CD14-positive monocyte (primary cell): ENCODE measurements around the gene BRAT1. TPM values are rescaled to one million over a fixed set of nuclear protein-coding genes. Genes with fewer than 3 reads are reported as not detected.
A peak's percentile ranks its signal among the peaks of the same experiment; 100 is the strongest.

Experiments
- DNase-seq, 3 donors: peaks; one replicate each; pipeline ENCODE4 v3.0.0-alpha.2; 2011 to 2022
- H2AFZ ChIP-seq: 2 replicates; pipeline ENCODE4 v1.6.0; 2012; ENCODE audit warnings: mild to moderate bottlenecking, low read depth, low read length, inconsistent platforms; ENCODE audit not compliant: insufficient read depth, poor library complexity, severe bottlenecking
- H3K27ac ChIP-seq, 2 donors: 1 replicate in 1 of 2; 2 replicates in 1 of 2; pipeline ENCODE4 v1.5.1; 2012 to 2013; ENCODE audit warnings: low read length in 2 of 2, control low read depth in 1 of 2, inconsistent platforms in 1 of 2, low read depth in 1 of 2, mild to moderate bottlenecking in 1 of 2
- H3K27me3 ChIP-seq, 2 donors: one replicate each; pipeline versions ENCODE4 v1.6.0 to v1.6.1; 2011 to 2013; ENCODE audit warnings: low read length in 2 of 2; ENCODE audit not compliant: control insufficient read depth in 2 of 2, insufficient read depth in 2 of 2
- H3K36me3 ChIP-seq, 2 donors: replicated peaks in 1 of 2; 1 replicate in 1 of 2; 2 replicates in 1 of 2; pipeline versions ENCODE4 v1.5.1 to v1.6.1; 2012 to 2013; ENCODE audit warnings: low read length in 2 of 2, control low read depth in 1 of 2, inconsistent platforms in 1 of 2, mild to moderate bottlenecking in 1 of 2; ENCODE audit not compliant: insufficient read depth in 2 of 2, control insufficient read depth in 1 of 2
- H3K4me1 ChIP-seq, 2 donors: 1 replicate in 1 of 2; 2 replicates in 1 of 2; pipeline versions ENCODE4 v1.5.1 to v1.6.1; 2012 to 2013; ENCODE audit warnings: low read length in 2 of 2, control low read depth in 1 of 2, inconsistent platforms in 1 of 2, mild to moderate bottlenecking in 1 of 2, moderate library complexity in 1 of 2; ENCODE audit not compliant: insufficient read depth in 2 of 2, control insufficient read depth in 1 of 2
- H3K4me2 ChIP-seq: replicated peaks from 2 replicates; pipeline ENCODE3; 2012; ENCODE audit warnings: low read length, moderate library complexity, mild to moderate bottlenecking; ENCODE audit not compliant: poor library complexity, severe bottlenecking; ENCODE audit errors: extremely low read depth
- H3K4me3 ChIP-seq, 3 experiments: fragments of 200-600 bp in 1 of 3; sonication (generic) in 1 of 3; replicated peaks in 1 of 3; 1 replicate in 2 of 3; 2 replicates in 1 of 3; pipeline ENCODE4 v1.5.1; 2011 to 2013; ENCODE audit warnings: low read length in 3 of 3, mild to moderate bottlenecking in 3 of 3, control low read depth in 2 of 3, low read depth in 2 of 3, inconsistent platforms in 1 of 3, moderate library complexity in 1 of 3
- H3K79me2 ChIP-seq: 2 replicates; pipeline ENCODE4 v1.6.0; 2012; ENCODE audit warnings: mild to moderate bottlenecking, control low read depth, inconsistent platforms, low read length, moderate library complexity; ENCODE audit not compliant: insufficient read depth
- H3K9ac ChIP-seq: 2 replicates; pipeline ENCODE4 v1.6.0; 2017; ENCODE audit warnings: low read length, mild to moderate bottlenecking; ENCODE audit not compliant: insufficient read depth, poor library complexity, severe bottlenecking
- H3K9me3 ChIP-seq, 2 donors: replicated peaks in 1 of 2; 1 replicate in 1 of 2; 2 replicates in 1 of 2; pipeline versions ENCODE4 v1.5.1 to v1.6.1; 2012 to 2013; ENCODE audit warnings: low read length in 2 of 2, control low read depth in 1 of 2; ENCODE audit not compliant: control insufficient read depth in 1 of 2, insufficient read depth in 1 of 2
- H4K20me1 ChIP-seq: 2 replicates; pipeline ENCODE4 v1.6.0; 2012; ENCODE audit warnings: mild to moderate bottlenecking, low read length, control low read depth, moderate library complexity; ENCODE audit not compliant: insufficient read depth
- H3K27ac Mint-ChIP-seq, 7 donors: one replicate each; pipeline ENCODE4 v1.8.0; 2020; ENCODE audit warnings: mild to moderate bottlenecking in 7 of 7, mixed read lengths in 7 of 7, moderate library complexity in 6 of 7, inconsistent platforms in 2 of 7
- H3K27me3 Mint-ChIP-seq, 3 donors: one replicate each; pipeline ENCODE4 v1.8.0; 2021 to 2022; ENCODE audit warnings: low read depth in 3 of 3, mild to moderate bottlenecking in 3 of 3, mixed read lengths in 3 of 3, moderate library complexity in 3 of 3, inconsistent platforms in 1 of 3
- H3K36me3 Mint-ChIP-seq, 2 donors: one replicate each; pipeline ENCODE4 v1.8.0; 2020; ENCODE audit warnings: mixed read lengths in 2 of 2, inconsistent platforms in 1 of 2, mild to moderate bottlenecking in 1 of 2
- H3K4me1 Mint-ChIP-seq: one replicate; pipeline ENCODE4 v1.8.0; 2020; ENCODE audit warnings: mild to moderate bottlenecking, mixed read lengths
- H3K4me3 Mint-ChIP-seq, 2 donors: one replicate each; pipeline ENCODE4 v1.8.0; 2020; ENCODE audit warnings: mild to moderate bottlenecking in 2 of 2, mixed read lengths in 2 of 2, moderate library complexity in 1 of 2
- H3K9me3 Mint-ChIP-seq, 7 donors: one replicate each; pipeline ENCODE4 v1.8.0; 2020 to 2022; ENCODE audit warnings: mixed read lengths in 7 of 7, mild to moderate bottlenecking in 6 of 7, moderate library complexity in 6 of 7, inconsistent platforms in 2 of 7
- WGBS: methylation state at CpG from one replicate; pipeline ENCODE4 v1.1.5; 2013; ENCODE audit warnings: missing lambda C conversion rate; ENCODE audit not compliant: insufficient coverage; 5-methylcytosine and 5-hydroxymethylcytosine counted together
- intact Hi-C, 2 donors: fragments of 100-400 bp; cut with micrococcal nuclease; formaldehyde crosslinking; loops; one replicate each; pipeline versions ENCODE4 v1.15.0 to v1.15.1; 2023
- polyA plus RNA-seq, 3 donors: library from polyadenylated mRNA; depleted of rRNA in 1 of 3; unstranded in 2 of 3; stranded (reverse) in 1 of 3; fragments of 300-500 nt in 2 of 3; fragments of >200 nt in 1 of 3; fragmentation: Illumina TruSeq in 2 of 3; gene quantifications; 1 replicate in 2 of 3; 2 replicates in 1 of 3; pipeline ENCODE4 v1.2.3, GENCODE V29; 2012 to 2021
- TF ChIP-seq, protein P1 (sequence below): fragments of 200-600 bp; IDR thresholded peaks from one replicate; pipeline ENCODE4 v1.8.0; 2022; ENCODE audit warnings: antibody characterized with exemption, mild to moderate bottlenecking

BRAT1 gene
- polyA plus RNA-seq, 3 donors, result 31.6 to 34.2 (median 32.5) TPM

DNA sequence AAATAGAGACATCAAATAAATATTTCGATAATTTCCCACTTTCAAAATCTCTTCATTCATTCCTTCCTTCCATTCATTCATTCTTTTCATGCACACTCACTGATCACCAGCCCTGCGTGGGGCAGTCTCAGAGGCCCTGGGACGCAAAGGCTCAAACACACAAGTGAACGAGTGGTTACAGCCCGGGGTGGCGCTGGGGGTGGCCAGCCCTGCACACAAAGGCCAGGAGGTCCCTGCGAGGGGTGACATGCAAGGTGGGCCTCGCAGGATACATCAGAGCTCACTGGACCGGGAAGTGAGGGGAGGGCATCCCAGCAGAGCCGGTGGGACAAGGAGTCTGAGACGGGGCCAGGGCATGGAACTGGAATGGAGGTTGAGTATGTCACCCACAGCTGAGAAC is 46.6 kb upstream of the BRAT1 start:
- H4K20me1 ChIP-seq, result no peaks in the 10 kb centered on the region
- H3K27ac ChIP-seq, result no peak overlapping the region
- intact Hi-C loops, result no loop called here
- WGBS, result 95% methylated on average over 11 of the region's 11 CpGs
- peaks cover 24% of the 10 kb centered on the region for H3K4me1 Mint-ChIP-seq
- H3K9ac ChIP-seq, result no peak overlapping the region
- H3K4me3 Mint-ChIP-seq, result no peak overlapping the region
- peaks cover 13 to 25% of the 10 kb centered on the region in 2 donors for H3K4me1 ChIP-seq
- H3K79me2 ChIP-seq, result no peaks in the 10 kb centered on the region
- no peak overlapping the region for H3K4me3 ChIP-seq
- H3K27ac Mint-ChIP-seq, result peak overlapping the region in 3 of 7 donors; percentile 12 to 75 (median 60)
- no peaks in the 10 kb centered on the region for H3K9me3 ChIP-seq
- H2AFZ ChIP-seq, result no peak overlapping the region
- peaks cover 32 to 57% of the 10 kb centered on the region in 2 donors for H3K36me3 ChIP-seq
- H3K27me3 Mint-ChIP-seq, result peaks cover 0 to 2% (median 0%) of the 10 kb centered on the region in 3 donors
- TF ChIP-seq, protein P1, sequence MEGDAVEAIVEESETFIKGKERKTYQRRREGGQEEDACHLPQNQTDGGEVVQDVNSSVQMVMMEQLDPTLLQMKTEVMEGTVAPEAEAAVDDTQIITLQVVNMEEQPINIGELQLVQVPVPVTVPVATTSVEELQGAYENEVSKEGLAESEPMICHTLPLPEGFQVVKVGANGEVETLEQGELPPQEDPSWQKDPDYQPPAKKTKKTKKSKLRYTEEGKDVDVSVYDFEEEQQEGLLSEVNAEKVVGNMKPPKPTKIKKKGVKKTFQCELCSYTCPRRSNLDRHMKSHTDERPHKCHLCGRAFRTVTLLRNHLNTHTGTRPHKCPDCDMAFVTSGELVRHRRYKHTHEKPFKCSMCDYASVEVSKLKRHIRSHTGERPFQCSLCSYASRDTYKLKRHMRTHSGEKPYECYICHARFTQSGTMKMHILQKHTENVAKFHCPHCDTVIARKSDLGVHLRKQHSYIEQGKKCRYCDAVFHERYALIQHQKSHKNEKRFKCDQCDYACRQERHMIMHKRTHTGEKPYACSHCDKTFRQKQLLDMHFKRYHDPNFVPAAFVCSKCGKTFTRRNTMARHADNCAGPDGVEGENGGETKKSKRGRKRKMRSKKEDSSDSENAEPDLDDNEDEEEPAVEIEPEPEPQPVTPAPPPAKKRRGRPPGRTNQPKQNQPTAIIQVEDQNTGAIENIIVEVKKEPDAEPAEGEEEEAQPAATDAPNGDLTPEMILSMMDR, result no peak
- H3K9me3 Mint-ChIP-seq, result peaks cover 0 to 2% (median 0%) of the 10 kb centered on the region in 7 donors
- H3K36me3 Mint-ChIP-seq, result peaks cover 41 to 80% of the 10 kb centered on the region in 2 donors
- H3K4me2 ChIP-seq, result no peak overlapping the region
- DNase-seq, result no peak
- no peaks in the 10 kb centered on the region for H3K27me3 ChIP-seq

DNA sequence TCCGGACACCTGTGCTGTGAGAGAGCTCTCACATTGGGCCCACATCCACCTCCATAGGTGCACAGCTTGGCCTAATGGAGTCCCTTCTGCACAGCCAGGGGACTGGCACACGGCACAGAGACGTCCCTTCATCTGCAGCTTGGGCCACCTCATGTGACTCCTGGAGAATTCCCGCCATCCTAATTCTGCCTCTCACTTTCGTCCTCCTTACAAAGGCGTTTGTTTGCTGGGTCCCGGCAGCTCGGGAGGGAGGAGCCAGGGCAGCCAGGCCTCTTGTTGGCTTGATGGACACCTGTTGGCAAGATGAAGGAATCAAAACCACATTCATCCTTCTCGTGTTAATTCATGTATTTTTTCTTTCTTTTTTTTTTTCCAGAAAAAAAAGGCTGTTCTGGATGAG is 45.7 kb upstream of the BRAT1 start:
- H3K27ac Mint-ChIP-seq, result peak overlapping the region in 1 of 7 donors; percentile 41
- intact Hi-C loops, result no loop called here

More for the DNA sequence above, 45.7 kb upstream of the BRAT1 start:
- no peak for DNase-seq
- WGBS, result 84% methylated on average over 4 of the region's 9 CpGs
- Histone ChIP-seq H4K20me1 (no peaks in the 10 kb centered on the region), H3K4me1 (peaks cover 8 to 16% of the 10 kb centered on the region in 2 donors), H3K27me3 (no peaks in the 10 kb centered on the region), H3K9me3 (no peaks in the 10 kb centered on the region), H3K9ac (no peak overlapping the region), H3K27ac (no peak overlapping the region), H2AFZ (no peak overlapping the region), H3K36me3 (peaks cover 38 to 65% of the 10 kb centered on the region in 2 donors), H3K4me3 (no peak overlapping the region), H3K4me2 (no peak overlapping the region), H3K79me2 (no peaks in the 10 kb centered on the region)
- Mint-ChIP-seq H3K9me3 (peaks cover 0 to 2% (median 0%) of the 10 kb centered on the region in 7 donors), H3K27me3 (peaks cover 0 to 2% (median 0%) of the 10 kb centered on the region in 3 donors), H3K4me1 (peaks cover 15% of the 10 kb centered on the region), H3K4me3 (no peak overlapping the region), H3K36me3 (peaks cover 49 to 84% of the 10 kb centered on the region in 2 donors)
- TF ChIP-seq, protein P1, result no peak
